HUES6 (cell line): Measurements from ENCODE around the gene SLC23A3.
"Not testable (repeated sequence)": the region's sequence is repeated elsewhere in the genome, so short reads cannot be mapped to it uniquely, and the experiment has no call there.

Experiments
- H3K27ac ChIP-seq: 2 replicates; pipeline ENCODE4 v1.7.0; 2013; ENCODE audit warnings: low read depth, mild to moderate bottlenecking, low read length, inconsistent platforms
- H3K27me3 ChIP-seq: 2 replicates; pipeline ENCODE4 v1.6.1; 2013; ENCODE audit warnings: low read length; ENCODE audit not compliant: control insufficient read depth, insufficient read depth
- H3K36me3 ChIP-seq: 2 replicates; pipeline ENCODE4 v1.6.1; 2013; ENCODE audit warnings: low read length; ENCODE audit not compliant: control insufficient read depth, insufficient read depth
- H3K4me1 ChIP-seq: 2 replicates; pipeline ENCODE4 v1.6.1; 2013; ENCODE audit warnings: low read length; ENCODE audit not compliant: control insufficient read depth, insufficient read depth
- H3K4me3 ChIP-seq: 2 replicates; pipeline ENCODE4 v1.5.1; 2013; ENCODE audit warnings: low read depth, low read length
- H3K9ac ChIP-seq: one replicate; pipeline ENCODE4 v1.6.1; 2013; ENCODE audit warnings: mild to moderate bottlenecking, low read length
- H3K9me3 ChIP-seq: 2 replicates; pipeline ENCODE4 v1.6.1; 2013; ENCODE audit warnings: low read depth, low read length; ENCODE audit not compliant: control insufficient read depth, insufficient read depth

SLC23A3 gene

GRCh38 chr2:219200502-219201326 lies 30.9 kb upstream of the SLC23A3 start:
- not testable (repeated sequence) for H3K9ac ChIP-seq, H3K4me3 ChIP-seq, H3K4me1 ChIP-seq, H3K27ac ChIP-seq, H3K36me3 ChIP-seq, H3K9me3 ChIP-seq, H3K27me3 ChIP-seq

- Histone ChIP-seq H3K36me3 (no peaks in the 10 kb centered on the region), H3K27me3 (no peaks in the 10 kb centered on the region), H3K27ac (no peak overlapping the region), H3K9ac (no peak overlapping the region), H3K9me3 (0 out of 2 replicates have a peak, but pooled peaks cover 2% of the 10 kb centered on the region), H3K4me3 (no peak overlapping the region), H3K4me1 (no peaks in the 10 kb centered on the region)
These were observed 29.8 kb upstream of the SLC23A3 start for GRCh38 chr2:219199470-219200211.

GRCh38 chr2:219198974-219199373 lies 29.1 kb upstream of the SLC23A3 start:
- H3K9me3 ChIP-seq, result no peaks in the 10 kb centered on the region
- H3K27me3 ChIP-seq, result no peaks in the 10 kb centered on the region
- H3K4me3 ChIP-seq, result no peak overlapping the region
- no peaks in the 10 kb centered on the region for H3K36me3 ChIP-seq
- H3K9ac ChIP-seq, result no peak overlapping the region
- H3K27ac ChIP-seq, result no peak overlapping the region
- no peaks in the 10 kb centered on the region for H3K4me1 ChIP-seq

- Histone ChIP-seq H3K27ac (no peak overlapping the region), H3K36me3 (no peaks in the 10 kb centered on the region), H3K4me1 (no peaks in the 10 kb centered on the region)
These were observed 27.6 kb upstream of the SLC23A3 start for GRCh38 chr2:219197388-219197787.

GRCh38 chr2:219186754-219187456 lies 17.1 kb upstream of the SLC23A3 start:
- H3K4me1 ChIP-seq, result no peaks in the 10 kb centered on the region
- H3K27me3 ChIP-seq, result no peaks in the 10 kb centered on the region
- H3K27ac ChIP-seq, result no peak overlapping the region
- no peaks in the 10 kb centered on the region for H3K9me3 ChIP-seq
- H3K4me3 ChIP-seq, result no peak overlapping the region
- no peak overlapping the region for H3K9ac ChIP-seq
- H3K36me3 ChIP-seq, result peaks cover 25% of the 10 kb centered on the region

More at GRCh38 chr2:219197388-219197787, 27.6 kb upstream of the SLC23A3 start:
- Histone ChIP-seq H3K4me3 (no peak overlapping the region), H3K9ac (no peak overlapping the region), H3K27me3 (no peaks in the 10 kb centered on the region), H3K9me3 (no peaks in the 10 kb centered on the region)

- Histone ChIP-seq H3K9ac (no peak overlapping the region), H3K4me1 (peaks cover 1% of the 10 kb centered on the region; the same call in 1 of the 2 replicates), H3K4me3 (no peak overlapping the region), H3K27me3 (no peaks in the 10 kb centered on the region), H3K36me3 (peaks cover 49% of the 10 kb centered on the region), H3K27ac (no peak overlapping the region), H3K9me3 (no peaks in the 10 kb centered on the region)
These were observed 14.3 kb upstream of the SLC23A3 start for GRCh38 chr2:219184121-219184520.

GRCh38 chr2:219183151-219183772 lies 13.4 kb upstream of the SLC23A3 start:
- Histone ChIP-seq H3K4me3 (no peak overlapping the region), H3K4me1 (peaks cover 6% of the 10 kb centered on the region), H3K27me3 (no peaks in the 10 kb centered on the region), H3K9me3 (no peaks in the 10 kb centered on the region), H3K27ac (no peak overlapping the region), H3K36me3 (peaks cover 49% of the 10 kb centered on the region), H3K9ac (no peak overlapping the region)

- H3K27ac ChIP-seq, result no peak overlapping the region
- H3K36me3 ChIP-seq, result peaks cover 49% of the 10 kb centered on the region
- no peak overlapping the region for H3K9ac ChIP-seq
- no peaks in the 10 kb centered on the region for H3K27me3 ChIP-seq
- peaks cover 6% of the 10 kb centered on the region for H3K4me1 ChIP-seq
- no peak overlapping the region for H3K4me3 ChIP-seq
- H3K9me3 ChIP-seq, result no peaks in the 10 kb centered on the region
These were observed 12.7 kb upstream of the SLC23A3 start for GRCh38 chr2:219182331-219183150.

- Histone ChIP-seq H3K4me1 (peaks cover 6% of the 10 kb centered on the region), H3K27me3 (no peaks in the 10 kb centered on the region), H3K4me3 (no peak overlapping the region), H3K36me3 (peaks cover 49% of the 10 kb centered on the region), H3K9me3 (no peaks in the 10 kb centered on the region), H3K9ac (no peak overlapping the region), H3K27ac (no peak overlapping the region)
These were observed 11.7 kb upstream of the SLC23A3 start for GRCh38 chr2:219181531-219181930.

- no peaks in the 10 kb centered on the region for H3K27me3 ChIP-seq
- H3K9ac ChIP-seq, result no peak overlapping the region
- no peak overlapping the region for H3K27ac ChIP-seq
- H3K4me3 ChIP-seq, result no peak overlapping the region
- H3K9me3 ChIP-seq, result no peaks in the 10 kb centered on the region
- peaks cover 8% of the 10 kb centered on the region for H3K4me1 ChIP-seq
- peaks cover 49% of the 10 kb centered on the region for H3K36me3 ChIP-seq
These were observed 11.1 kb upstream of the SLC23A3 start for GRCh38 chr2:219180961-219181360.
